ENCODE results near the gene ZNF407. TPM values are rescaled to one million over a fixed set of nuclear protein-coding genes. Genes with fewer than 3 reads are reported as not detected.

The ZNF407 gene
- total and polyA plus RNA-seq, 2 of the 13 experiments (the other 11 are each of a cell fraction or from before 2014, with no cell fraction given): 2.3 to 8.7 TPM

DNA sequence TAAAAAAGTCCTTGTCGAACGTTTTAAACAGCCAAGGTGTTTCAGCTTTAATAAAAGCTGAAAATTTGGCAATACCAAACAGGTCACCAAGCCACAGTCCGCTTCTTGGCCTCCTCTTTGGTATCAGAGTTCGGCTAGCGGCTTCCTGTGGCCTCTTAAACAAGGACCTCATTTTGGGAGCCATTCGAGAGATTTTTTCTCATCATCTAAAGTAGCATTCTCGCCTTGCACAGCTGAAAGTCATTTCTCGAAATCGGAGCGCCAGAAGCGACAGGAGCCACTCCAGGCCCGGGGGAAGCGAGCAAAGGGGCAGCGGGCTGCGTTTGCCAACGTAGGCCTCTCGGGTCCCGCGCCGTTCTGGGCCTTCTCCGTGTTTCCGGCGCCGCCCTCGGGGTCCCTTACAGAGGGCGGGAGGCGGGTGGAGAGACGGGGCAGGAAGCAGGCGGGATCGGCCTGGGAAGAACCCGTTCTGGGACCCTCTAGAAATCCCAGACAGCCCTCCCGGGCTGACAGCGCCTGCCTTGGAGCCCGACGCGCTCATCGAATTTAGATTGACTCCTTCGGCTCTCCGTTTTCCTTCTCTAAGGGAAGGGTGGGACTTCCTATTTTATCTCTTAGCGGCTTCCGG is 522 bp upstream of the ZNF407 start (continued):
- TF ChIP-seq ZBED4 (CRISPR knock-in tag; IDR thresholded peaks at IDR 0.05; ENCODE audit: borderline replicate concordance) (0 out of 2 replicates have a peak, but pooled peaks have one; percentile 25), SNAI1 (CRISPR knock-in tag; IDR thresholded peaks at IDR 0.05; ENCODE audit: borderline replicate concordance) (peak; percentile 62; the same call in 1 of the 2 replicates), ZSCAN12 (CRISPR knock-in tag; IDR thresholded peaks at IDR 0.05) (no peak), FOXA1 (IDR thresholded peaks at IDR 0.05) (no peak), FOXA1 (CRISPR knock-in tag; IDR thresholded peaks at IDR 0.05) (no peak), DNMT3B (CRISPR knock-in tag; conservative IDR thresholded peaks at IDR 0.05) (no peak), ZNF747 (CRISPR knock-in tag; IDR thresholded peaks at IDR 0.05; ENCODE audit: borderline replicate concordance) (no peak), ZNF17 (CRISPR knock-in tag; IDR thresholded peaks at IDR 0.05) (no peak), ZFP36L1 (CRISPR knock-in tag; IDR thresholded peaks at IDR 0.05) (no peak), ZNF251 (CRISPR knock-in tag; IDR thresholded peaks at IDR 0.05) (no peak), SMARCE1 (IDR thresholded peaks at IDR 0.05; ENCODE audit: borderline replicate concordance) (no peak), ZNF652 (CRISPR knock-in tag; IDR thresholded peaks at IDR 0.05; ENCODE audit: borderline replicate concordance, low read depth) (no peak), MXD3 (CRISPR knock-in tag; IDR thresholded peaks at IDR 0.05) (peak; percentile 46), JDP2 (CRISPR knock-in tag; IDR thresholded peaks at IDR 0.05; ENCODE audit: borderline replicate concordance) (no peak), ZNF34 (CRISPR knock-in tag; IDR thresholded peaks at IDR 0.05; ENCODE audit: borderline replicate concordance) (no peak), REL (CRISPR knock-in tag; conservative IDR thresholded peaks at IDR 0.05) (no peak), ASH2L (IDR thresholded peaks at IDR 0.05; ENCODE audit: insufficient read length, low read depth, low read length) (no peak), ZNF670 (CRISPR knock-in tag; IDR thresholded peaks at IDR 0.05; ENCODE audit: borderline replicate concordance) (no peak; the same call in 1 of the 2 replicates), U2AF2 (IDR thresholded peaks at IDR 0.05; ENCODE audit: low read depth, low read length) (no peak), ZFP37 (CRISPR knock-in tag; IDR thresholded peaks at IDR 0.05; ENCODE audit: borderline replicate concordance) (no peak)
- TF ChIP-seq, protein P1, sequence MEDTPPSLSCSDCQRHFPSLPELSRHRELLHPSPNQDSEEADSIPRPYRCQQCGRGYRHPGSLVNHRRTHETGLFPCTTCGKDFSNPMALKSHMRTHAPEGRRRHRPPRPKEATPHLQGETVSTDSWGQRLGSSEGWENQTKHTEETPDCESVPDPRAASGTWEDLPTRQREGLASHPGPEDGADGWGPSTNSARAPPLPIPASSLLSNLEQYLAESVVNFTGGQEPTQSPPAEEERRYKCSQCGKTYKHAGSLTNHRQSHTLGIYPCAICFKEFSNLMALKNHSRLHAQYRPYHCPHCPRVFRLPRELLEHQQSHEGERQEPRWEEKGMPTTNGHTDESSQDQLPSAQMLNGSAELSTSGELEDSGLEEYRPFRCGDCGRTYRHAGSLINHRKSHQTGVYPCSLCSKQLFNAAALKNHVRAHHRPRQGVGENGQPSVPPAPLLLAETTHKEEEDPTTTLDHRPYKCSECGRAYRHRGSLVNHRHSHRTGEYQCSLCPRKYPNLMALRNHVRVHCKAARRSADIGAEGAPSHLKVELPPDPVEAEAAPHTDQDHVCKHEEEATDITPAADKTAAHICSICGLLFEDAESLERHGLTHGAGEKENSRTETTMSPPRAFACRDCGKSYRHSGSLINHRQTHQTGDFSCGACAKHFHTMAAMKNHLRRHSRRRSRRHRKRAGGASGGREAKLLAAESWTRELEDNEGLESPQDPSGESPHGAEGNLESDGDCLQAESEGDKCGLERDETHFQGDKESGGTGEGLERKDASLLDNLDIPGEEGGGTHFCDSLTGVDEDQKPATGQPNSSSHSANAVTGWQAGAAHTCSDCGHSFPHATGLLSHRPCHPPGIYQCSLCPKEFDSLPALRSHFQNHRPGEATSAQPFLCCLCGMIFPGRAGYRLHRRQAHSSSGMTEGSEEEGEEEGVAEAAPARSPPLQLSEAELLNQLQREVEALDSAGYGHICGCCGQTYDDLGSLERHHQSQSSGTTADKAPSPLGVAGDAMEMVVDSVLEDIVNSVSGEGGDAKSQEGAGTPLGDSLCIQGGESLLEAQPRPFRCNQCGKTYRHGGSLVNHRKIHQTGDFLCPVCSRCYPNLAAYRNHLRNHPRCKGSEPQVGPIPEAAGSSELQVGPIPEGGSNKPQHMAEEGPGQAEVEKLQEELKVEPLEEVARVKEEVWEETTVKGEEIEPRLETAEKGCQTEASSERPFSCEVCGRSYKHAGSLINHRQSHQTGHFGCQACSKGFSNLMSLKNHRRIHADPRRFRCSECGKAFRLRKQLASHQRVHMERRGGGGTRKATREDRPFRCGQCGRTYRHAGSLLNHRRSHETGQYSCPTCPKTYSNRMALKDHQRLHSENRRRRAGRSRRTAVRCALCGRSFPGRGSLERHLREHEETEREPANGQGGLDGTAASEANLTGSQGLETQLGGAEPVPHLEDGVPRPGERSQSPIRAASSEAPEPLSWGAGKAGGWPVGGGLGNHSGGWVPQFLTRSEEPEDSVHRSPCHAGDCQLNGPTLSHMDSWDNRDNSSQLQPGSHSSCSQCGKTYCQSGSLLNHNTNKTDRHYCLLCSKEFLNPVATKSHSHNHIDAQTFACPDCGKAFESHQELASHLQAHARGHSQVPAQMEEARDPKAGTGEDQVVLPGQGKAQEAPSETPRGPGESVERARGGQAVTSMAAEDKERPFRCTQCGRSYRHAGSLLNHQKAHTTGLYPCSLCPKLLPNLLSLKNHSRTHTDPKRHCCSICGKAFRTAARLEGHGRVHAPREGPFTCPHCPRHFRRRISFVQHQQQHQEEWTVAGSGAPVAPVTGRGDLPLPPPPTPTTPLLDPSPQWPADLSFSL (CRISPR knock-in tag; IDR thresholded peaks at IDR 0.05): no peak
